WTC11 (cell line): ENCODE measurements around the gene CENATAC. TPM values are rescaled to one million over a fixed set of nuclear protein-coding genes. Genes with fewer than 3 reads are reported as not detected.

Source experiments
- ATAC-seq: fragments of 200-7000 bp; cut with Tn5 transposase; 2 replicates; pipeline ENCODE4 v1.10.0; 2021; ENCODE audit warnings: mild to moderate bottlenecking, moderate library complexity
- CTCF ChIA-PET: fragments of 300-600 bp; sonication (Branson Sonifier 250); formaldehyde crosslinking; loops from one replicate; lab custom pipeline; 2021; ENCODE audit warnings: antibody characterized with exemption; lab: Charles Lee
- POLR2A ChIA-PET: fragments of 350-600 bp; sonication (Branson Sonifier 250); formaldehyde crosslinking; loops from one replicate; lab custom pipeline; 2021; ENCODE audit warnings: antibody characterized with exemption; lab: Charles Lee
- DNase-seq: peaks from one replicate; pipeline ENCODE4 v3.0.0; 2021; ENCODE audit warnings: low spot score
- H3K27ac Mint-ChIP-seq: 2 replicates; pipeline ENCODE4 v1.8.0; 2021; ENCODE audit warnings: mixed read lengths
- H3K27me3 Mint-ChIP-seq: 2 replicates; pipeline ENCODE4 v1.8.0; 2021; ENCODE audit warnings: low read depth, mild to moderate bottlenecking, moderate library complexity, mixed read lengths
- H3K36me3 Mint-ChIP-seq: 2 replicates; pipeline ENCODE4 v1.8.0; 2021; ENCODE audit warnings: mixed read lengths
- H3K4me1 Mint-ChIP-seq: 2 replicates; pipeline ENCODE4 v1.8.0; 2022; ENCODE audit warnings: mixed read lengths
- H3K4me3 Mint-ChIP-seq: 2 replicates; pipeline ENCODE4 v1.8.0; 2021; ENCODE audit warnings: mild to moderate bottlenecking, moderate library complexity, mixed read lengths
- H3K9me3 Mint-ChIP-seq: 2 replicates; pipeline ENCODE4 v1.8.0; 2021; ENCODE audit warnings: mixed read lengths
- CREB1 ChIP-seq: sonication (generic); formaldehyde crosslinking; IDR thresholded peaks from 2 replicates; pipeline ENCODE4 v1.8.0; 2023; ENCODE audit warnings: mild to moderate bottlenecking, missing genetic modification reagents
- ELF4 ChIP-seq: sonication (generic); formaldehyde crosslinking; IDR thresholded peaks from 2 replicates; pipeline ENCODE4 v1.8.1; 2022; ENCODE audit warnings: low read depth, mild to moderate bottlenecking, moderate library complexity, missing genetic modification reagents
- EMX1 ChIP-seq: fragments of 250-450 bp; sonication (Bioruptor Pico); IDR thresholded peaks from 2 replicates; pipeline ENCODE4 v1.8.0; 2021; ENCODE audit warnings: mild to moderate bottlenecking
- GABPB1 ChIP-seq: sonication (generic); formaldehyde crosslinking; IDR thresholded peaks from 2 replicates; pipeline ENCODE4 v1.8.1; 2023; ENCODE audit warnings: mild to moderate bottlenecking, missing genetic modification reagents
- IRF2 ChIP-seq: sonication (generic); formaldehyde crosslinking; IDR thresholded peaks from 2 replicates; pipeline ENCODE4 v1.8.0; 2022; ENCODE audit warnings: low read depth, missing genetic modification reagents, borderline replicate concordance
- KAT7 ChIP-seq: sonication (generic); formaldehyde crosslinking; IDR thresholded peaks from 2 replicates; pipeline ENCODE4 v1.8.1; 2023; ENCODE audit warnings: missing genetic modification reagents, mild to moderate bottlenecking, borderline replicate concordance
- MXD4 ChIP-seq: fragments of 250-450 bp; sonication (Bioruptor Pico); IDR thresholded peaks from 2 replicates; pipeline ENCODE4 v1.8.0; 2021; ENCODE audit warnings: mild to moderate bottlenecking, moderate library complexity, borderline replicate concordance
- NFATC4 ChIP-seq: fragments of 250-450 bp; sonication (Bioruptor Pico); IDR thresholded peaks from 2 replicates; pipeline ENCODE4 v1.9.0; 2021; ENCODE audit warnings: mild to moderate bottlenecking
- NR3C1 ChIP-seq: sonication (generic); formaldehyde crosslinking; conservative IDR thresholded peaks from 2 replicates; pipeline ENCODE4 v1.8.1; 2023; ENCODE audit warnings: low read depth, mild to moderate bottlenecking, missing genetic modification reagents
- SMAD3 ChIP-seq: sonication (generic); formaldehyde crosslinking; IDR thresholded peaks from 2 replicates; pipeline ENCODE4 v1.8.0; 2022; ENCODE audit warnings: missing genetic modification reagents, mild to moderate bottlenecking, borderline replicate concordance
- TEAD1 ChIP-seq: sonication (generic); formaldehyde crosslinking; IDR thresholded peaks from 2 replicates; pipeline ENCODE4 v1.8.0; 2022; ENCODE audit warnings: mild to moderate bottlenecking, missing genetic modification reagents
- ZBTB21 ChIP-seq: sonication (generic); formaldehyde crosslinking; IDR thresholded peaks from 2 replicates; pipeline ENCODE4 v1.8.1; 2023; ENCODE audit warnings: mild to moderate bottlenecking, missing genetic modification reagents, borderline replicate concordance
- ZNF671 ChIP-seq: fragments of 250-450 bp; sonication (Bioruptor Pico); IDR thresholded peaks from 2 replicates; pipeline ENCODE4 v1.8.0; 2021; ENCODE audit warnings: mild to moderate bottlenecking
- total RNA-seq: library from RNA; stranded (reverse); gene quantifications from 3 replicates; pipeline ENCODE4 v1.2.3, GENCODE V29; 2021
- TF ChIP-seq, protein P1 (sequence below): sonication (generic); formaldehyde crosslinking; IDR thresholded peaks from 2 replicates; pipeline ENCODE4 v1.8.1; 2022; ENCODE audit warnings: mild to moderate bottlenecking, moderate library complexity, missing genetic modification reagents
- TF ChIP-seq, protein P2 (sequence below): fragments of 250-450 bp; sonication (Bioruptor Pico); IDR thresholded peaks from 2 replicates; pipeline ENCODE4 v2.1.2; 2022; ENCODE audit warnings: mild to moderate bottlenecking, moderate library complexity
- TF ChIP-seq, protein P3 (sequence below): sonication (generic); formaldehyde crosslinking; conservative IDR thresholded peaks from 2 replicates; pipeline ENCODE4 v1.8.1; 2022; ENCODE audit warnings: mild to moderate bottlenecking, missing genetic modification reagents
- TF ChIP-seq, protein P4 (sequence below): sonication (generic); formaldehyde crosslinking; IDR thresholded peaks from 2 replicates; pipeline ENCODE4 v1.8.0; 2023; ENCODE audit warnings: missing genetic modification reagents
- TF ChIP-seq, protein P5 (sequence below): sonication (generic); formaldehyde crosslinking; IDR thresholded peaks from 2 replicates; pipeline ENCODE4 v1.8.1; 2022; ENCODE audit warnings: low read depth, missing genetic modification reagents, borderline replicate concordance
- TF ChIP-seq, protein P6 (sequence below): sonication (generic); formaldehyde crosslinking; IDR thresholded peaks from 2 replicates; pipeline ENCODE4 v1.8.1; 2022; ENCODE audit warnings: low read depth, mild to moderate bottlenecking, moderate library complexity, missing genetic modification reagents, borderline replicate concordance

Gene CENATAC
- total RNA-seq, 1 experiment from 2014 or later: 41.7 TPM

DNA sequence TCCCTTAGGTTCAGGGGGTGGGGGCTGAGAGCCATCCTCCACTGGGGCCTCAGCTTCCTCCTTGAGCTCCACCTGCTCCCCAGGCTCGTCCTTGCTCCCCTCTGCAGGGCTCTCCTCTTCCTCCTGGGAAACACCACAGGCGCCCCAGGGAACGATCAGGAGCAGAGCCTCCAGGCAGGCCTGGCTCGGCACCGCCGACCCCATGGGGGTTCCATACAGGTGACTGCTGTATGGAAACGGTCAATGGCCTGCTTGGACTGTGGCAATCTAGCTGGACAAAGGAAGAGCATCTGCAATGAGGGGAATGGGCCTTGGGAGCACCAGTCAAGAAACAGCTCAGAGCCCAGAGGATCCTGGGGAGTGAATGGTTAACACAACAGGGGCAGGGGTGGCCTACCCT lies 51.1 kb downstream of the CENATAC start (continued):
- TF ChIP-seq, protein P1, sequence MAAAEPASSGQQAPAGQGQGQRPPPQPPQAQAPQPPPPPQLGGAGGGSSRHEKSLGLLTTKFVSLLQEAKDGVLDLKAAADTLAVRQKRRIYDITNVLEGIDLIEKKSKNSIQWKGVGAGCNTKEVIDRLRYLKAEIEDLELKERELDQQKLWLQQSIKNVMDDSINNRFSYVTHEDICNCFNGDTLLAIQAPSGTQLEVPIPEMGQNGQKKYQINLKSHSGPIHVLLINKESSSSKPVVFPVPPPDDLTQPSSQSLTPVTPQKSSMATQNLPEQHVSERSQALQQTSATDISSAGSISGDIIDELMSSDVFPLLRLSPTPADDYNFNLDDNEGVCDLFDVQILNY (CRISPR knock-in tag): no peak
- TF ChIP-seq IRF2 (no peak), NR3C1 (CRISPR knock-in tag) (no peak), NFATC4 (CRISPR knock-in tag) (no peak), GABPB1 (CRISPR knock-in tag) (no peak), TEAD1 (CRISPR knock-in tag) (no peak), ZBTB21 (CRISPR knock-in tag) (no peak)
- TF ChIP-seq, protein P2, sequence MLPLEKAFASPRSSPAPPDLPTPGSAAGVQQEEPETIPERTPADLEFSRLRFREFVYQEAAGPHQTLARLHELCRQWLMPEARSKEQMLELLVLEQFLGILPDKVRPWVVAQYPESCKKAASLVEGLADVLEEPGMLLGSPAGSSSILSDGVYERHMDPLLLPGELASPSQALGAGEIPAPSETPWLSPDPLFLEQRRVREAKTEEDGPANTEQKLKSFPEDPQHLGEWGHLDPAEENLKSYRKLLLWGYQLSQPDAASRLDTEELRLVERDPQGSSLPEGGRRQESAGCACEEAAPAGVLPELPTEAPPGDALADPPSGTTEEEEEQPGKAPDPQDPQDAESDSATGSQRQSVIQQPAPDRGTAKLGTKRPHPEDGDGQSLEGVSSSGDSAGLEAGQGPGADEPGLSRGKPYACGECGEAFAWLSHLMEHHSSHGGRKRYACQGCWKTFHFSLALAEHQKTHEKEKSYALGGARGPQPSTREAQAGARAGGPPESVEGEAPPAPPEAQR (CRISPR knock-in tag): no peak
- TF ChIP-seq, protein P3, sequence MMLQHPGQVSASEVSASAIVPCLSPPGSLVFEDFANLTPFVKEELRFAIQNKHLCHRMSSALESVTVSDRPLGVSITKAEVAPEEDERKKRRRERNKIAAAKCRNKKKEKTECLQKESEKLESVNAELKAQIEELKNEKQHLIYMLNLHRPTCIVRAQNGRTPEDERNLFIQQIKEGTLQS (CRISPR knock-in tag): no peak
- TF ChIP-seq, protein P4, sequence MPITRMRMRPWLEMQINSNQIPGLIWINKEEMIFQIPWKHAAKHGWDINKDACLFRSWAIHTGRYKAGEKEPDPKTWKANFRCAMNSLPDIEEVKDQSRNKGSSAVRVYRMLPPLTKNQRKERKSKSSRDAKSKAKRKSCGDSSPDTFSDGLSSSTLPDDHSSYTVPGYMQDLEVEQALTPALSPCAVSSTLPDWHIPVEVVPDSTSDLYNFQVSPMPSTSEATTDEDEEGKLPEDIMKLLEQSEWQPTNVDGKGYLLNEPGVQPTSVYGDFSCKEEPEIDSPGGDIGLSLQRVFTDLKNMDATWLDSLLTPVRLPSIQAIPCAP (CRISPR knock-in tag): no peak

DNA sequence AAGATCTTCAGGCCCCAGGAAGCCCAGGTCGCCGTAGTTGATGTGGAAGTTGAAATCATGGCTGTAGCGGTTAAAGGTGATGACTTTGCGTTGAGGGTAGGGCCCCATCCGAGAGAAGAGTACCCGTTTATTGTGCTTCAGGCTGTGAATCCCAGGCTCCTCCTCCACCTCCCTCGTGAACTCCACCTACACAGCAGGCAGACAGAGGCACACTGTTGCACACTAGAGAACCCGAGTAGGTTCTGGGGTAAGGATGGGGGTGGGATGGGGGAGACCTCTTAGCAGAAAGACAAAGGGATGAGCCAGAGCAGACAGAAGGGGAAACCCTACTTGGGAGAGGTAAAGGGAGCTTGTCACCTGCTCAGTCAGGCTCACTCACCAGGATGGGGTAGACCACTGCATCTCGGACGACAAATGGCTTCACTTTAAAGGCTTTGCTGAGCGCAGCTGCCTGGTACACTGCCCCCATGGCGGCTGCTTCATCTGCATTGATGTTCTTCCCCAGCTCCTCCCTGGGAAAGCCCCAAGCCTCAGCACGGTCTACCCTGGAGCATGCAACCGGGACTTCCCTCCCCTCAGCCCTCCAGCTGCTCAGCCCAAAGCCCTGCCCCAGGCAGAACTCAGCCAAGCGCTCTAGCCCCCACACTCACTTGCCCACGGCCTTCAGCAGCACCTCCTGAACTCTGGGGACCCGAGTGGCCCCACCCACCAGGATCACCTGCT lies 53.7 kb downstream of the CENATAC start:
- Mint-ChIP-seq H3K27ac (no peak overlapping the region), H3K4me3 (no peak overlapping the region), H3K27me3 (no peaks in the 10 kb centered on the region), H3K36me3 (peaks cover 83% of the 10 kb centered on the region), H3K4me1 (peaks cover 9% of the 10 kb centered on the region), H3K9me3 (no peaks in the 10 kb centered on the region)
- TF ChIP-seq, protein P5, sequence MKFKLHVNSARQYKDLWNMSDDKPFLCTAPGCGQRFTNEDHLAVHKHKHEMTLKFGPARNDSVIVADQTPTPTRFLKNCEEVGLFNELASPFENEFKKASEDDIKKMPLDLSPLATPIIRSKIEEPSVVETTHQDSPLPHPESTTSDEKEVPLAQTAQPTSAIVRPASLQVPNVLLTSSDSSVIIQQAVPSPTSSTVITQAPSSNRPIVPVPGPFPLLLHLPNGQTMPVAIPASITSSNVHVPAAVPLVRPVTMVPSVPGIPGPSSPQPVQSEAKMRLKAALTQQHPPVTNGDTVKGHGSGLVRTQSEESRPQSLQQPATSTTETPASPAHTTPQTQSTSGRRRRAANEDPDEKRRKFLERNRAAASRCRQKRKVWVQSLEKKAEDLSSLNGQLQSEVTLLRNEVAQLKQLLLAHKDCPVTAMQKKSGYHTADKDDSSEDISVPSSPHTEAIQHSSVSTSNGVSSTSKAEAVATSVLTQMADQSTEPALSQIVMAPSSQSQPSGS (CRISPR knock-in tag): no peak
- no peak for TF ChIP-seq ELF4 (CRISPR knock-in tag)
- TF ChIP-seq CREB1 (CRISPR knock-in tag): no peak
- TF ChIP-seq, protein P6, sequence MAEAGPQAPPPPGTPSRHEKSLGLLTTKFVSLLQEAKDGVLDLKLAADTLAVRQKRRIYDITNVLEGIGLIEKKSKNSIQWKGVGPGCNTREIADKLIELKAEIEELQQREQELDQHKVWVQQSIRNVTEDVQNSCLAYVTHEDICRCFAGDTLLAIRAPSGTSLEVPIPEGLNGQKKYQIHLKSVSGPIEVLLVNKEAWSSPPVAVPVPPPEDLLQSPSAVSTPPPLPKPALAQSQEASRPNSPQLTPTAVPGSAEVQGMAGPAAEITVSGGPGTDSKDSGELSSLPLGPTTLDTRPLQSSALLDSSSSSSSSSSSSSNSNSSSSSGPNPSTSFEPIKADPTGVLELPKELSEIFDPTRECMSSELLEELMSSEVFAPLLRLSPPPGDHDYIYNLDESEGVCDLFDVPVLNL (CRISPR knock-in tag): no peak
- CTCF ChIA-PET: no interaction called here
- DNase-seq (no peak), ATAC-seq (no peak)
- POLR2A ChIA-PET: interaction anchor here (1.1 kb wide), 1 partner anchor 48 kb away, joined by 3 read pairs; no protein-coding TSS in a partner anchor

DNA sequence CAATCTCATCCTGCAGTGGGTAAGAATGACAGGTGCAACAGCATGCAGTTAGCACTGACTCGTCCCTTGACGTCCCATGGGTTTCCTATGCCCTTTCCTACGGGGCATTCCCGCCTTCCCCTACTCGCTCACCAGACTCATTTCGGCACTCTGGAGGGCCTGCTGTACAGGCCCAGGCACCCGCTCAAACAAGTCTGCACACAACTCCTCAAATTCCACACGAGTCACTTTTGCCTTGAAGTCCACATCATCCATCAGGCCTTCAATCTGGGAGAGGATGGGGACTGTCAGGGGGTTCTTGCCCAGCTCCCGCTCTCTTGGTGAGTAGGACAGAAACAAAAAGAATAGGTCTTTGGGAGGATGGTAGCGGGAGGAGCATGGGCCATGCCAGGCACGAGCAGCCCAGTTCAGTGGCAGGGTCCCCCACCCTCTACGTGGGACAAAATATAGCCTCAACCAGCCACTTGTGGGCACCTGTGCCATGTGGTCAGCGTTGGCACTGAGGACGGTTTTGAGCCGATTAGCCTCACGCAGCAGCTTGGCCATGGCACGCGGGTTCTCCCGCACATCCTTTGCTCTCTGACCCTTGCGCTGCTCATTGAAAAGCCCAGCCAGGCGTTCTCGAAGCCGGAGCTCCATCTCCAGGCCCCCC lies 54.4 kb downstream of the CENATAC start:
- ATAC-seq: no peak
- Mint-ChIP-seq H3K36me3 (peaks cover 76% of the 10 kb centered on the region), H3K27me3 (no peaks in the 10 kb centered on the region), H3K4me1 (peaks cover 9% of the 10 kb centered on the region)
- CTCF ChIA-PET: no interaction called here
- TF ChIP-seq KAT7 (CRISPR knock-in tag) (no peak), ZNF671 (CRISPR knock-in tag) (no peak), EMX1 (no peak), MXD4 (CRISPR knock-in tag) (no peak), SMAD3 (CRISPR knock-in tag) (no peak)
- TF ChIP-seq, all 79 proteins: peak for 0
- no peaks in the 10 kb centered on the region for H3K9me3 Mint-ChIP-seq
- no peak overlapping the region for H3K27ac Mint-ChIP-seq
- POLR2A ChIA-PET: interaction anchor here (1.1 kb wide), 1 partner anchor 47 kb away, joined by 3 read pairs; no protein-coding TSS in a partner anchor
- H3K4me3 Mint-ChIP-seq: no peak overlapping the region
- DNase-seq: no peak
